Activated CD8-positive, alpha-beta memory T cell treated with anti-CD3 and anti-CD28 coated beads, Interleukin-2, amount 50 U/mL, for 4 hours (primary cell): Measurements from ENCODE around the gene BNIP3.
A peak's percentile ranks its signal among the peaks of the same experiment; 100 is the strongest.
"Not testable (repeated sequence)": the region's sequence is repeated elsewhere in the genome, so short reads cannot be mapped to it uniquely, and the experiment has no call there.

Source experiments
- DNase-seq: peaks from one replicate; pipeline ENCODE4 v3.0.0-alpha.2; 2020

The BNIP3 gene

GRCh38 chr10:131977323-131978096 lies 4.2 kb downstream of the BNIP3 start:
- DNase-seq = no peak

DNA sequence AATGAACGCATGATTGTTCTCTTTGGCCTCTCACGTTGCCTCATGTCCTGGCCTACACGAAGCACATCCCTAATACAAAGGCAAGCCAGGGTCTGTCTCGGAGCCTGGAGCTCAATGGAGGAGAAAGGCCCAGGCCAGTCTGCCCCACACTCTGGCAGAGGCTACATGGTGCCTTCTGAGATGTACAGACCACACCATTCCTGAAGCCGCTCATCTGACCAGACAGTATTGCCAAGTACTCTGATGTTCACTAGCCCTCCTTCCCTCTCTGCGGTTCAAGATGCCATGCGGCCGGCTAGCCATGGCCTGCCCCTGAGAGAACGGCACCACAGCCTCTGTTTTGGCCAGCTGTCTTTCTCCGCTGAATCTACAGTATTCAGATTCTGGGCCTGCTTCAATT lies 5.9 kb downstream of the BNIP3 start:
- DNase-seq = no peak

GRCh38 chr10:131975003-131975402 lies 6.7 kb downstream of the BNIP3 start:
- DNase-seq = no peak

- no peak for DNase-seq
Observed at GRCh38 chr10:131974034-131974817, 7.5 kb downstream of the BNIP3 start.

DNA sequence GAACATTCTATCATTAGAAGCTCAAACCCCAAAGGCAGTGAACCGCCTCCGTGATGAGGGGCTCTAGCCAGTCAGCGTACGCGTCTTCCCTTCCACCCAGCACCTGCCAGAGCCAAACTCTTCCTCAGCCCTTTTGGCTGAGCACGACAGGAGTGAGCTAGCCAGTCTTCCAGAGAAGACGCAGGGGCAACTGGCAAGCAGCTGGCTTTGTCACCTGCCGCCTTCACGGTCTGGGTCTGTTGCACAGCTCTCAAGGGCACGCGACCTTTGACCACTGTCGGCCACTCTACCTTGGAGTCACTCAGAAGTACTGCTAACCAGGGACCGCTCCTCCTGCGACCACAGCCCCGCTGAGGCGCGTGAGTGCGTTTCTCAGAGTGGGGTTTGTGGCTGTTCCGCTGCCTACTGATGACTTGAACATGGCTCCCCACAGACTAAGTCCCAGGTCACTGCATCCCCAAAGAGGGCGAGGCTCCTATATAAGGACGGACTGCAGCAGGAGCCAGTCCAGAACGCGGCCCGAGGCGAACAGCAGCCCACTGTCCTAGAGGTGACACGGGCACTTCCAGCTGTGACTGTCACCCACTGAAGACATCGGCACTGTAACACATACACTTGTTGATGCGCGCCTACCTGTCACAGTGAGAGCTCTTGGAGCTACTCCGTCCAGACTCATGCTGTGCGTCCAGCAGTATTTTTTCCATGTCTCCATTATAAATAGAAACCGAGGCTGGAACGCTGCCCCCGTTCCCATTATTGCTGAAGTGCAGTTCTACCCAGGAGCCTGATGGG lies 8.4 kb downstream of the BNIP3 start:
- peak; percentile 28 for DNase-seq

DNA sequence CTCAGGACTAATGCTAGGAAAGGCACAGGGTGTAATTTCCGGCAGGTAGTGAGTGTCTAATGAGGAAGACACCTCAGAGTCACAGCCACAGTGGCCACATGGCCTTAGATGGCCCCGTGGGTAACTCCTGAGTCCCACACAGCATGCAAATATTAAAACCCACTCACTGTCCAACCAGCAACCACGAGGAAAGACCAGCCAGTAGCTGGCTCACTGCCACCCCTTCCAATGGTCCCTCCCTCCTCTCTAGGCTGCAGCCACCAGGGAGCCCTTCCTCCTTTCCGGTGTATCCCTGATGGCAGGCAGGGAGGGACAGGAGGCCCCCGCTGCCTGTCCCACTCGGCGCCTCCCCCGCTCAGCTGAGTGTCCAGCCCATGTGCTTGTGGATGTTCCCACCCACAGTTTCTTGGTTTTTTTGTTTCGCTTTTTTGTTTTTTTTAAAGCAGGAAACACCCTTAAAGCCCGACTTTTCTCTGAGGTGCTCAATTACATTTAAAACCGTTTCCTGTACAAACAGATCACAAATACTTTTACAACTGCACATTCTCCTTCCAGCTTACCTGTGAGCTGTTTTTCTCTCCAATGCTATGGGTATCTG lies 9.2 kb downstream of the BNIP3 start:
- no peak for DNase-seq

GRCh38 chr10:131971591-131971990 lies 10.1 kb downstream of the BNIP3 start:
- no peak for DNase-seq

GRCh38 chr10:131970946-131971345 lies 10.8 kb downstream of the BNIP3 start:
- DNase-seq = no peak

DNA sequence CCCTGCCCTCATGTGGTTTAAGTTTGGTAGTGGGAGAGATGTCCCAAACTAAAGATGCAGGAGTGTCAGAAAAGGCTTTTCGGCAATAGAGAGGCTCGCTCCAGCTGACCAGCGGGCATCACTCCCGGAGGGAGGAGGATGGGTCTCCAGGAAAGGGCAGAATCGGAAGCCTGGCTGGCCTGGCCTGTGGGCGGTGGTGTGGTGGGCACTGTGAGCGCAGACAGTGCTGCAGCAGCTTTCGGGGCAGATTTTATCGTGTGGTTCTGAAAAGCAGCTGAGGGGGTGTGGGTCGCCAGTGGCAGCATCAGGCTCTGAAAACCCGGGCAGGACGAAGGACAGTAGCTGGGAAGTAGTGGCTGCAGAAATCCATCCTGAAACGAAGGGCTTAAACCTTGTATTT lies 12.8 kb downstream of the BNIP3 start:
- no peak for DNase-seq

DNA sequence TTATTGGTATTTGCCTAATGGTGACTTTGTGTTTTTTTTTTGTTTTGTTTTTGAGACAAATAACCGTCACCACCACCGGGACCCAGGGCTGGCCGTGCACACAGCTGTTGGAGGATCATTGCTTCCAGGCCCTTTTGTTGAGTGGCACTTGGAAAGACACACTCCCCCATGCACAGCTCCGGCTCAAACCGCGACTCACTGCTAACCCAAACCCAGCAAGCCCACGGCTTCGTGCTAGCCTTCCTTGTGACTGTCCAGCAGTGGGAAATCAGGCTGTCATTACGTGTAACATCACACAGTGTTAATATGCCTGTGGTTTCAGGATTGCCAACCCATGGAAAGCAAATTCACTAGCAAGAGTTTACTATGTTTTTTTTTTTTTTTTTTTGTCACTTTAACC lies 17.4 kb downstream of the BNIP3 start:
- DNase-seq = no peak

- DNase-seq = no peak
Observed at GRCh38 chr10:131963811-131964210, 17.9 kb downstream of the BNIP3 start.

GRCh38 chr10:131963350-131963749 lies 18.4 kb downstream of the BNIP3 start:
- no peak for DNase-seq

DNA sequence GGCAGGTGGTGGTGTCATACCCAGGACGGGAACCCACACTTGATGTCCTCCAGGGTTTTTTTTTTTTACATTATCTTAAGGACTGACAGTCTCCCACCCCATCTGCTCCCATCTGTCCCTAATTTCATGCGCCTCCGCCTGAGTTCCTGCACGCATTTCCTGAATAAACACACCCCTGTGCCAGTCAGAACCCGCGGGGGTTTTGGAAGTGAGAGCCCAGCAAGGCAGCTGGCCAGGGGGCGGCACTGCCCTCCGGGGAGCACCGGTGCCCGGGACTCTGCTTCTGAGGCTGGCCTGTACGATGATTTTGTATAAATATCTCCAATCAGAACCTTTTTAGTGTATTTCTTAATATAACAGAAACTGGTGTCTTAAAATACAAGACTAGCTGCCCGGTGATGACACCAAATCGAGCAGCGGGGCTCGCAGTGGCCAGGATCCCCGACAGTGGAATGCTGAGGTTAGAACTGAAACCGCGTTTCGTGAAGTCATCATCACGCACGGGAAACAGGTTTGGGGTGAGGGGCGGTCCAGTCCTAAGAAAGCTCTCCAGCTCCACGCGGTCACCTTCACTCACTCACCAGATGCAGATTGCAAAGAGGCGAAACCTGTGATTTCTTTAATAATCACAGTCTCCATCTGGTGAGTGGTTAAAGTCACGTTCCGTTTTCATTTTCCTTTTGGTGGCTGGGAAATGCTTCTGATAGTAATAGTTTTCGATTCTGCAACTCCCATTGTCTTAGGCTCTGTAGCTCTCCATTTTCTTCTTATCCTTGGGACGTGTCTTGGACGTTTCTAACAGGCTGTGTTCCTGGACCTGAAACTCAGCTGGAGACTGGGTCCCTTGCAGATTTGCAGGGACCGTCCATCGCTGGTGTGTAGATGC lies 19.7 kb downstream of the BNIP3 start:
- no peak for DNase-seq

DNA sequence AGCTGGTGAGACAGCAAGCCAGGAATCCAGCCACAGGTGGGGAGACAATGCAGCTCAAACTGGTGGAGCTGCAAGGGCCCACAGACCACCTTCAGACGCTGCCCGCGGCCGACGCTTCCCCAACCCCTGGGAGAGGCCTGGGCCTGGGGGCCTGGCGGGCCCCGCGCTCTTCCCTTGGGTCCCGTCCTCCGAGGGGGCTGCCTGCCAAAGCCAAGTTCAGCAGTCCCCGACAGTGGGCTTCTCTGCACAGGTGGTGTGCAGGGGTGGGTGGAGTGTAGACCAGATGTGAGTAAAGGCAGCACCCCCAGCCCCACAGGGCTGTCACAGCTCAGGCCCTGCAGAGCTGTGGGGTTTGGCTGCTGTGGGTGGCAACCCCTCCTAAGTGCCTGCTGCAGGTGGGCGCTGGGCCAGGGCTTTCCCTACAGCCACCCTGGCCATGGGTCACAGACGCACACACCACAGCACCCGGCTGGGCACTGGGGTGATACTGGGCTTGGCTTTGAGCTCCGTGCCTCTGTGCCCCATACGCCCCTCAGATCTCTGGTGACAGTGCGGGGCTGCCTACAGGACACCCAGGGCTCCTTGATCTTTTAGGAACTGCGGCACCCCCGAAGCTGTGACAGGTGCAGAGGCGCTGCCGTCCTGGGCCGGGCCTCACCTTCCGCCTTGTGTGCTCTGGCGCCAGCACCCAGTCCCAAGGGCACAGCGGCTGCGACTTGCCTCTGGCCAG lies 20.5 kb downstream of the BNIP3 start:
- DNase-seq = no peak

DNA sequence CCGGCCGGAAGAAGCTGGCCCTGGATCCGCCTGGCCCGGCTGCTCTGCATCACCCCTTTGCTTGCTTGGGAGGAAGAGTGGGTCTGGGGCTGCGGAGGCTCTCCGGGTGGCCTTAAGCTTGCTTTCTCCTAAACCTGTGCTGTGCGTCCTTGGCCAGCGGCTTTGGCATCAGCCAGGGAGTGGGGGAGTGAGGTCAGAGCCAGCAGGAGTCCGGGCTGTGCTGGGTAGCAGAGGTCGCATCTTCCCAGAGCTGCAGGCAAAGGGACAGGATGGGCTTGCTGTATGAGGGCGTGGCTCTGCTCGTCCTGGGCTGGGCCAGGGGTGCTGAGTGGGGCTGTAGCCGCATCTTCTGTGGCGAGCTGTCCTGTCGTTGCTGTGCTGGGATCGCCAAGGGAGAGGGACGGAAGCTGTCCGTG lies 21.1 kb downstream of the BNIP3 start:
- no peak for DNase-seq

DNA sequence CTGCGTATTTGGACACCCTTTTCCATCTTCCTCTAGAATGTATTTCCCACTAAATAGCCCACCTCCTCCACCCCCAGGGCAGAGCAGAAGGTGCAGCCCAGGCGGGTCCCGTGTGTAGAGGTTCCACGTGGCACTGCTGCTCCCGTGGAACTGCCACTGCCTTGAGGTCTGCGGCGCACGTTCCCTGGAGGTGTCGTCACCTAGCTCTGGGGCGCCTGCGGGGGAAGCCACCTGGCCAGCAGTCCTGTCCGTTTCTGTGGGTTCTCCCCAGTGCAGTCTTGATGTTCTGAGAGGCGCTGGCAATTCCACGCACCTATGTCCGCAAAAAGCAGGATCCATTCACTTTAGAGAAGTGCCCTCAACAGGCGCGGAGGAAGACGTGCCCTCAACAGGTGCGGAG lies 21.9 kb downstream of the BNIP3 start:
- no peak for DNase-seq

GRCh38 chr10:131955591-131956340 lies 26.0 kb downstream of the BNIP3 start:
- DNase-seq = no peak

GRCh38 chr10:131954356-131954965 lies 27.3 kb downstream of the BNIP3 start:
- no peak for DNase-seq

DNA sequence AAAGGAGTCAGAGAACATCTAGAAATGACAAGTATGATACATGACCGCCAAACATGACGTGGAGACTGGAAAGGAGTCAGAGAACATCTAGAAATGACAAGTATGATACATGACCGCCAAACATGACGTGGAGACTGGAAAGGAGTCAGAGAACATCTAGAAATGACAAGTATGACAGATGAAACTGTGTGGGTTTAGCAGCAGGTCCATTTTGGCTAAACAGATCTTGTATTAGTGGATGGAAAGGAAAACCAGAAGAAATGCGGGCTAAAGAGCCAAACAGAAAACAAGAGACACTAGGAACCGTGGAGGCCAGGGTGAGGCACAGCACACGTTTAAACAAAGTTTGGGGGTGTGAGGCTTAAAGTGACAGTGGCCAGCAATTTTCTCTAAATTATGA lies 31.8 kb downstream of the BNIP3 start:
- not testable (repeated sequence) for DNase-seq
